GM21367 (cell line): ENCODE data around the gene TAC4.

Experiments
- ATAC-seq: cut with Tn5 transposase; IDR thresholded peaks from one replicate; pipeline ENCODE4 v1.9.1; 2021; ENCODE audit not compliant: unreplicated experiment

The TAC4 gene

GRCh38 chr17:49848019-49848473, at the start of gene TAC4:
Gene TAC4 (minus strand): TSS chr17:49848069. CDS start chr17:49848017, 52 bp downstream.
- ATAC-seq: no peak

- ATAC-seq: no peak
Measured at GRCh38 chr17:49896860-49897259, 49.0 kb upstream of the TAC4 start.

GRCh38 chr17:49896222-49896621, 48.4 kb upstream of the TAC4 start:
- ATAC-seq: no peak

- no peak for ATAC-seq
Measured at GRCh38 chr17:49895812-49896211, 47.9 kb upstream of the TAC4 start.

- ATAC-seq: no peak
Measured at GRCh38 chr17:49894761-49895160, 46.9 kb upstream of the TAC4 start.

- no peak for ATAC-seq
Measured at GRCh38 chr17:49891694-49892389, 44.0 kb upstream of the TAC4 start.

GRCh38 chr17:49891271-49891670, 43.4 kb upstream of the TAC4 start:
- no peak for ATAC-seq

GRCh38 chr17:49890852-49891251, 43.0 kb upstream of the TAC4 start:
- no peak for ATAC-seq

GRCh38 chr17:49890077-49890821, 42.4 kb upstream of the TAC4 start:
- ATAC-seq: no peak

GRCh38 chr17:49889500-49889899, 41.6 kb upstream of the TAC4 start:
- ATAC-seq: no peak

- no peak for ATAC-seq
Measured at GRCh38 chr17:49887744-49888360, 40.0 kb upstream of the TAC4 start.

- no peak for ATAC-seq
Measured at GRCh38 chr17:49887086-49887743, 39.3 kb upstream of the TAC4 start.

GRCh38 chr17:49886036-49886435, 38.2 kb upstream of the TAC4 start:
- no peak for ATAC-seq

- ATAC-seq: no peak
Measured at GRCh38 chr17:49882434-49882833, 34.6 kb upstream of the TAC4 start.

- ATAC-seq: no peak
Measured at GRCh38 chr17:49881054-49881402, 33.2 kb upstream of the TAC4 start.

GRCh38 chr17:49880291-49881053, 32.6 kb upstream of the TAC4 start:
- ATAC-seq: peak; percentile 64

- no peak for ATAC-seq
Measured at GRCh38 chr17:49878931-49879904, 31.3 kb upstream of the TAC4 start.

GRCh38 chr17:49875685-49876084, 27.8 kb upstream of the TAC4 start:
- no peak for ATAC-seq

GRCh38 chr17:49874911-49875310, 27.0 kb upstream of the TAC4 start:
- ATAC-seq: no peak

- ATAC-seq: no peak
Measured at GRCh38 chr17:49873926-49874325, 26.1 kb upstream of the TAC4 start.
